ENCODE data around the gene UBE2D3.

Gene UBE2D3

GRCh38 chr4:102794999-102795398, 32.4 kb downstream of the UBE2D3 start:
- no peak for DNase-seq (ENCODE audit: low read depth, low spot score)
- TF ChIP-seq POLR2AphosphoS5 (IDR thresholded peaks at IDR 0.05; ENCODE audit: borderline replicate concordance, low read depth, low read length) (no peak), EZH2 (IDR thresholded peaks at IDR 0.05) (no peak), FOXP2 (optimal IDR thresholded peaks at IDR 0.05; ENCODE audit: control extremely low read depth, extremely low read length, insufficient read depth) (no peak)

GRCh38 chr4:102792361-102792936, 34.9 kb downstream of the UBE2D3 start:
- H3K9ac ChIP-seq (ENCODE audit: insufficient read length), result no peak overlapping the region
- DNase-seq (ENCODE audit: low read depth, low spot score), result no peak
- H3K27ac ChIP-seq, result no peak overlapping the region
- H3K9me3 ChIP-seq (ENCODE audit: low read depth, low read length), result no peaks in the 10 kb centered on the region
- H3K4me3 ChIP-seq, result no peak overlapping the region
- no peak for TF ChIP-seq POLR2AphosphoS5 (IDR thresholded peaks at IDR 0.05; ENCODE audit: borderline replicate concordance, low read depth, low read length)
- TF ChIP-seq EZH2 (IDR thresholded peaks at IDR 0.05), result no peak
- no peak for TF ChIP-seq FOXP2 (optimal IDR thresholded peaks at IDR 0.05; ENCODE audit: control extremely low read depth, extremely low read length, insufficient read depth)
- H3K36me3 ChIP-seq (ENCODE audit: insufficient read depth, low read length), result peaks cover 63% of the 10 kb centered on the region

More at GRCh38 chr4:102794999-102795398, 32.4 kb downstream of the UBE2D3 start:
- H3K9ac ChIP-seq (ENCODE audit: insufficient read length), result no peak overlapping the region
- H3K36me3 ChIP-seq (ENCODE audit: insufficient read depth, low read length), result peaks cover 87% of the 10 kb centered on the region
- no peak overlapping the region for H3K4me3 ChIP-seq
- no peaks in the 10 kb centered on the region for H3K9me3 ChIP-seq (ENCODE audit: low read depth, low read length)
- H3K27ac ChIP-seq, result no peak overlapping the region

GRCh38 chr4:102791318-102791835, 36.0 kb downstream of the UBE2D3 start:
- no peak for TF ChIP-seq FOXP2 (optimal IDR thresholded peaks at IDR 0.05; ENCODE audit: control extremely low read depth, extremely low read length, insufficient read depth)
- TF ChIP-seq EZH2 (IDR thresholded peaks at IDR 0.05), result no peak
- TF ChIP-seq POLR2AphosphoS5 (IDR thresholded peaks at IDR 0.05; ENCODE audit: borderline replicate concordance, low read depth, low read length), result no peak; the same call in 1 of the 2 replicates
- DNase-seq (ENCODE audit: low read depth, low spot score), result no peak
- Histone ChIP-seq H3K36me3 (ENCODE audit: insufficient read depth, low read length) (peaks cover 53% of the 10 kb centered on the region), H3K27ac (no peak overlapping the region), H3K9ac (ENCODE audit: insufficient read length) (no peak overlapping the region), H3K9me3 (ENCODE audit: low read depth, low read length) (no peaks in the 10 kb centered on the region), H3K4me3 (no peak overlapping the region)

- no peak for DNase-seq (ENCODE audit: low read depth, low spot score)
- Histone ChIP-seq H3K27ac (peak overlapping the region; percentile 42), H3K9ac (ENCODE audit: insufficient read length) (no peak overlapping the region), H3K36me3 (ENCODE audit: insufficient read depth, low read length) (peaks cover 33% of the 10 kb centered on the region), H3K9me3 (ENCODE audit: low read depth, low read length) (no peaks in the 10 kb centered on the region), H3K4me3 (no peak overlapping the region)
- TF ChIP-seq EZH2 (IDR thresholded peaks at IDR 0.05) (no peak), FOXP2 (optimal IDR thresholded peaks at IDR 0.05; ENCODE audit: control extremely low read depth, extremely low read length, insufficient read depth) (no peak), POLR2AphosphoS5 (IDR thresholded peaks at IDR 0.05; ENCODE audit: borderline replicate concordance, low read depth, low read length) (no peak)
These were observed 38.0 kb downstream of the UBE2D3 start for GRCh38 chr4:102789317-102789717.

- Histone ChIP-seq H3K27ac (peak overlapping the region; percentile 48; the same call in 1 of the 2 replicates), H3K4me3 (no peak overlapping the region), H3K9me3 (ENCODE audit: low read depth, low read length) (no peaks in the 10 kb centered on the region), H3K36me3 (ENCODE audit: insufficient read depth, low read length) (peaks cover 19% of the 10 kb centered on the region), H3K9ac (ENCODE audit: insufficient read length) (no peak overlapping the region)
- DNase-seq (ENCODE audit: low read depth, low spot score), result no peak
- TF ChIP-seq FOXP2 (optimal IDR thresholded peaks at IDR 0.05; ENCODE audit: control extremely low read depth, extremely low read length, insufficient read depth) (no peak), EZH2 (IDR thresholded peaks at IDR 0.05) (no peak), POLR2AphosphoS5 (IDR thresholded peaks at IDR 0.05; ENCODE audit: borderline replicate concordance, low read depth, low read length) (no peak)
These were observed 39.4 kb downstream of the UBE2D3 start for GRCh38 chr4:102787944-102788343.

GRCh38 chr4:102787096-102787881, 40.1 kb downstream of the UBE2D3 start:
- TF ChIP-seq EZH2 (IDR thresholded peaks at IDR 0.05), result no peak
- TF ChIP-seq FOXP2 (optimal IDR thresholded peaks at IDR 0.05; ENCODE audit: control extremely low read depth, extremely low read length, insufficient read depth), result no peak
- no peak for TF ChIP-seq POLR2AphosphoS5 (IDR thresholded peaks at IDR 0.05; ENCODE audit: borderline replicate concordance, low read depth, low read length)
- peak; percentile 20 for DNase-seq (ENCODE audit: low read depth, low spot score)
- Histone ChIP-seq H3K27ac (peak overlapping the region; percentile 12; the same call in 1 of the 2 replicates), H3K36me3 (ENCODE audit: insufficient read depth, low read length) (peaks cover 13% of the 10 kb centered on the region), H3K9ac (ENCODE audit: insufficient read length) (no peak overlapping the region), H3K9me3 (ENCODE audit: low read depth, low read length) (no peaks in the 10 kb centered on the region), H3K4me3 (no peak overlapping the region)

GRCh38 chr4:102786279-102786678, 41.1 kb downstream of the UBE2D3 start:
- DNase-seq (ENCODE audit: low read depth, low spot score), result no peak
- H3K27ac ChIP-seq, result no peak overlapping the region
- H3K9ac ChIP-seq (ENCODE audit: insufficient read length), result no peak overlapping the region
- TF ChIP-seq FOXP2 (optimal IDR thresholded peaks at IDR 0.05; ENCODE audit: control extremely low read depth, extremely low read length, insufficient read depth) (no peak), EZH2 (IDR thresholded peaks at IDR 0.05) (no peak), POLR2AphosphoS5 (IDR thresholded peaks at IDR 0.05; ENCODE audit: borderline replicate concordance, low read depth, low read length) (no peak)
- H3K36me3 ChIP-seq (ENCODE audit: insufficient read depth, low read length), result peaks cover 2% of the 10 kb centered on the region
- H3K9me3 ChIP-seq (ENCODE audit: low read depth, low read length), result no peaks in the 10 kb centered on the region
- H3K4me3 ChIP-seq, result no peak overlapping the region

GRCh38 chr4:102783006-102783405, 44.3 kb downstream of the UBE2D3 start:
- no peak overlapping the region for H3K9ac ChIP-seq (ENCODE audit: insufficient read length)
- DNase-seq (ENCODE audit: low read depth, low spot score), result no peak
- H3K36me3 ChIP-seq (ENCODE audit: insufficient read depth, low read length), result no peaks in the 10 kb centered on the region
- no peak overlapping the region for H3K4me3 ChIP-seq
- TF ChIP-seq EZH2 (IDR thresholded peaks at IDR 0.05) (no peak), POLR2AphosphoS5 (IDR thresholded peaks at IDR 0.05; ENCODE audit: borderline replicate concordance, low read depth, low read length) (no peak), FOXP2 (optimal IDR thresholded peaks at IDR 0.05; ENCODE audit: control extremely low read depth, extremely low read length, insufficient read depth) (no peak)
- H3K9me3 ChIP-seq (ENCODE audit: low read depth, low read length), result no peaks in the 10 kb centered on the region
- no peak overlapping the region for H3K27ac ChIP-seq
